Keratinocyte (primary cell): Measurements from ENCODE around the gene GCH1.

Experiments
- CTCF ChIP-seq, 3 experiments: IDR thresholded peaks in 1 of 3; conservative IDR thresholded peaks in 1 of 3; optimal IDR thresholded peaks in 1 of 3; 2 replicates in 2 of 3; 3 replicates in 1 of 3; pipeline versions ENCODE3 to v1.5.1; 2011; ENCODE audit warnings: low read length in 3 of 3, mild to moderate bottlenecking in 3 of 3, moderate library complexity in 2 of 3, control low read depth in 1 of 3, inconsistent platforms in 1 of 3; ENCODE audit not compliant: insufficient read depth in 2 of 3; ENCODE audit errors: extremely low read depth in 1 of 3
- EZH2 ChIP-seq: IDR thresholded peaks from one replicate; pipeline ENCODE4 v1.6.1; 2012; ENCODE audit warnings: inconsistent platforms, mild to moderate bottlenecking, low read length, moderate library complexity

- no peak for TF ChIP-seq CTCF (optimal IDR thresholded peaks at IDR 0.05 in 1 of 3, IDR thresholded peaks at IDR 0.05 in 1 of 3, conservative IDR thresholded peaks at IDR 0.05 in 1 of 3; ENCODE audit: extremely low read depth in 1 of 3, insufficient read depth in 2 of 3, low read length in 3 of 3)
- TF ChIP-seq EZH2 = no peak
Measured at GRCh38 chr14:54803396-54803795, 99.2 kb downstream of the GCH1 start.
